ENCODE data around the gene CNTN1. TPM values are rescaled to one million over a fixed set of nuclear protein-coding genes. Genes with fewer than 3 reads are reported as not detected.

CNTN1 gene
- total and polyA plus RNA-seq, 9 of the 15 experiments (the other 6 are each of a cell fraction or from before 2014, with no cell fraction given), result 0.16 TPM; not detected in 8

DNA sequence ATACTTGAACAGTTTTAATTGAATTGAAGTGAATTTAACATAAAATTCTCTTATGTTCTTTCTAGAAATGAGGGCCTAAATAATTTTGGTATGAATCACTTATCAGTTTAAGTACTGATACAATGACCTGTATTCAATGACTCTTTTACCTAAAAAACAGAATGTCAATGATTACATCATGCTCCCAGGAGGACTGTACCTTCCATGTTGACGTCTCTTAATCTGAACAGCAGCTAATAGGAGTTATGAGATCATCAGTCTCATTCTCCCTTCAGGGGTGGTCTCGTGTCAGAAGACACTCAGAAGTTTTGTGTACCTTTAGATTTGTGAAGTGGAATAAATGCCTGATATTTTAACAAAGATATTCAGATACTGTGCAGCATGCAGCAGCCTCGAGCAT is 206.3 kb downstream of the CNTN1 start (continued):
- TF ChIP-seq, protein P1, sequence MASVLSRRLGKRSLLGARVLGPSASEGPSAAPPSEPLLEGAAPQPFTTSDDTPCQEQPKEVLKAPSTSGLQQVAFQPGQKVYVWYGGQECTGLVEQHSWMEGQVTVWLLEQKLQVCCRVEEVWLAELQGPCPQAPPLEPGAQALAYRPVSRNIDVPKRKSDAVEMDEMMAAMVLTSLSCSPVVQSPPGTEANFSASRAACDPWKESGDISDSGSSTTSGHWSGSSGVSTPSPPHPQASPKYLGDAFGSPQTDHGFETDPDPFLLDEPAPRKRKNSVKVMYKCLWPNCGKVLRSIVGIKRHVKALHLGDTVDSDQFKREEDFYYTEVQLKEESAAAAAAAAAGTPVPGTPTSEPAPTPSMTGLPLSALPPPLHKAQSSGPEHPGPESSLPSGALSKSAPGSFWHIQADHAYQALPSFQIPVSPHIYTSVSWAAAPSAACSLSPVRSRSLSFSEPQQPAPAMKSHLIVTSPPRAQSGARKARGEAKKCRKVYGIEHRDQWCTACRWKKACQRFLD (CRISPR knock-in tag; IDR thresholded peaks at IDR 0.05), result no peak
- TF ChIP-seq ZNF316 (IDR thresholded peaks at IDR 0.05) (no peak), RBFOX2 (IDR thresholded peaks at IDR 0.05; ENCODE audit: low read depth, low read length) (no peak), NONO (IDR thresholded peaks at IDR 0.05; ENCODE audit: low read depth in 2 of 2, low read length in 1 of 2) (no peak)

- FAIRE-seq (no peak), DNase-seq (ENCODE audit: extremely low read depth in 1 of 4, low spot score in 3 of 4) (no peak), ATAC-seq (no peak)
- intact Hi-C loops (cut with micrococcal nuclease), result no loop called here
- Histone ChIP-seq H3K9me3 (replicated peaks; ENCODE audit: control insufficient read depth, insufficient read depth, low read depth, low read length) (no peaks in the 10 kb centered on the region; the same call in 1 of the 2 replicates), H3K79me2 (ENCODE audit: control insufficient read depth, insufficient read depth, low read length) (no peaks in the 10 kb centered on the region), H4K20me1 (replicated peaks; ENCODE audit: control insufficient read depth, insufficient read depth, low read length) (no peaks in the 10 kb centered on the region), H2AFZ (ENCODE audit: low read depth, low read length) (no peak overlapping the region), H3K27ac (ENCODE audit: extremely low read depth, low read depth, low read length) (no peak overlapping the region), H3K9ac (ENCODE audit: insufficient read depth in 1 of 2, low read depth in 2 of 2, low read length in 2 of 2) (no peak overlapping the region), H3K27me3 (ENCODE audit: control insufficient read depth in 2 of 2, insufficient read depth in 2 of 2, low read length in 2 of 2) (no peaks in the 10 kb centered on the region), H3K4me1 (replicated peaks in 1 of 2; ENCODE audit: control insufficient read depth in 2 of 2, insufficient read depth in 2 of 2, low read length in 2 of 2) (no peaks in the 10 kb centered on the region), H3K9me1 (ENCODE audit: control insufficient read depth, insufficient read depth, low read length) (no peaks in the 10 kb centered on the region), H3K4me2 (ENCODE audit: insufficient read depth, low read length) (no peak overlapping the region), H3K36me3 (ENCODE audit: control insufficient read depth, insufficient read depth, low read length) (no peaks in the 10 kb centered on the region), H3K4me3 (no peak overlapping the region)
- CTCF ChIA-PET (ENCODE audit: low intra/inter-chr PET ratio), result no interaction called here
- BruUV-seq (replicated peaks), result no TSS peak
- 0% methylated on average over 1 of the region's 1 CpG for WGBS (ENCODE audit: insufficient coverage, low coverage, missing lambda C conversion rate)
- POLR2A ChIA-PET, result no interaction called here
- in situ Hi-C loops (cut with MboI), result loop anchor here (25.0 kb wide), 1 partner anchor 741 kb away; no protein-coding TSS in a partner anchor
- TF ChIP-seq POLR2A (conservative IDR thresholded peaks at IDR 0.05), result no peak
- TF ChIP-seq, protein P2, sequence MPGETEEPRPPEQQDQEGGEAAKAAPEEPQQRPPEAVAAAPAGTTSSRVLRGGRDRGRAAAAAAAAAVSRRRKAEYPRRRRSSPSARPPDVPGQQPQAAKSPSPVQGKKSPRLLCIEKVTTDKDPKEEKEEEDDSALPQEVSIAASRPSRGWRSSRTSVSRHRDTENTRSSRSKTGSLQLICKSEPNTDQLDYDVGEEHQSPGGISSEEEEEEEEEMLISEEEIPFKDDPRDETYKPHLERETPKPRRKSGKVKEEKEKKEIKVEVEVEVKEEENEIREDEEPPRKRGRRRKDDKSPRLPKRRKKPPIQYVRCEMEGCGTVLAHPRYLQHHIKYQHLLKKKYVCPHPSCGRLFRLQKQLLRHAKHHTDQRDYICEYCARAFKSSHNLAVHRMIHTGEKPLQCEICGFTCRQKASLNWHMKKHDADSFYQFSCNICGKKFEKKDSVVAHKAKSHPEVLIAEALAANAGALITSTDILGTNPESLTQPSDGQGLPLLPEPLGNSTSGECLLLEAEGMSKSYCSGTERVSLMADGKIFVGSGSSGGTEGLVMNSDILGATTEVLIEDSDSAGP (CRISPR knock-in tag; IDR thresholded peaks at IDR 0.05), result no peak
- no peak for TF ChIP-seq HDAC2 (IDR thresholded peaks at IDR 0.05)
- TF ChIP-seq ZNF444 (CRISPR knock-in tag; IDR thresholded peaks at IDR 0.05), result no peak
- no peak for TF ChIP-seq RBM25 (IDR thresholded peaks at IDR 0.05; ENCODE audit: low read depth, low read length, severe bottlenecking)
- no peak for TF ChIP-seq ZBTB40 (IDR thresholded peaks at IDR 0.05)
- TF ChIP-seq ZBTB40 (CRISPR knock-in tag; IDR thresholded peaks at IDR 0.05), result no peak
Measured at GRCh38 chr12:40903040-40903439, 210.8 kb downstream of the CNTN1 start.
